Measurements from ENCODE around the gene LAPTM5. TPM values are rescaled to one million over a fixed set of nuclear protein-coding genes. Genes with fewer than 3 reads are reported as not detected.

LAPTM5 gene
- total RNA-seq, 1 experiment from 2014 or later = not detected

DNA sequence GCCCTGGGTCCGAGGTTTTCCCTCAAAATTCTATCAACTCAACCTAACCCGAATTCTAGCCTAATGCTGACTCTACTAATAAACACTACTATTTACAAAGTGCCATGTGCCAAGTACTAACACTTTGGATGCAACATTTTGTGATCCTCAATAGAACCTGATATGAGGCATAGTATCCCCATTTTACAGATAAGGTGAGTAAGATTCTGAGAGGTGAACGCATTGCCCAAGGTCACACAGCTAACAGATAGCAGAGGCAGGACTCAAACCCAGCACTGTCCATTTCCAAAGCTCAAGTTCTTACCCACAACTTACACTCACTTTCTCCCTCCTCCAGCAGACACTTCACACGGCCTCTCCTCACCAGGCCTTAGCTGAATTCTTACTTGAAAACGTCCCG lies 46.0 kb upstream of the LAPTM5 start:
- no peaks in the 10 kb centered on the region for H3K79me2 ChIP-seq (ENCODE audit: low read length)
- no peak for ATAC-seq
- H3K27me3 ChIP-seq (ENCODE audit: low read length) = no peaks in the 10 kb centered on the region
- no peak overlapping the region for H3K4me2 ChIP-seq (ENCODE audit: low read length)
- no peak overlapping the region for H2AFZ ChIP-seq (ENCODE audit: low read length)
- no peaks in the 10 kb centered on the region for H3K4me1 ChIP-seq (ENCODE audit: insufficient read depth, low read length)
- H4K20me1 ChIP-seq (ENCODE audit: low read length) = no peaks in the 10 kb centered on the region
- no peak overlapping the region for H3K9ac ChIP-seq (ENCODE audit: low read length)
- POLR2A ChIA-PET (ENCODE audit: unreplicated experiment) = interaction anchor here (0.6 to 0.7 kb wide), 2 partner anchors 59 to 85 kb away, joined by 3 to 9 read pairs; no protein-coding TSS in a partner anchor
- DNase-seq = no peak
- no peaks in the 10 kb centered on the region for H3K36me3 ChIP-seq (ENCODE audit: low read depth, low read length)
- no peaks in the 10 kb centered on the region for H3K9me3 ChIP-seq (ENCODE audit: low read length)
- CTCF ChIA-PET = interaction anchor here (0.6 to 3.5 kb wide), 3 partner anchors 22 to 107 kb away, joined by 6 to 26 read pairs (median 8); no protein-coding TSS in a partner anchor
- H3K9me2 ChIP-seq (replicated peaks; ENCODE audit: low read length) = no peaks in the 10 kb centered on the region
- TF ChIP-seq EZH2 (IDR thresholded peaks at IDR 0.05; ENCODE audit: low read length, unreplicated experiment) (no peak), CTCF (conservative IDR thresholded peaks at IDR 0.05; ENCODE audit: low read depth, low read length) (no peak), EZH2phosphoT487 (IDR thresholded peaks at IDR 0.05; ENCODE audit: borderline replicate concordance, low read length) (no peak)
- H3F3A ChIP-seq (ENCODE audit: low read length, unreplicated experiment) = no peaks in the 10 kb centered on the region
- no TSS peak for BruUV-seq (replicated peaks)
- H3K4me3 ChIP-seq (ENCODE audit: low read length) = no peak overlapping the region
- H3K27ac ChIP-seq (ENCODE audit: low read length) = no peak overlapping the region
- intact Hi-C loops (cut with micrococcal nuclease) = no loop called here

- H2AFZ ChIP-seq (ENCODE audit: low read length) = peak overlapping the region; percentile 49; the same call in 1 of the 2 replicates
- peak overlapping the region; percentile 54 for H3K4me2 ChIP-seq (ENCODE audit: low read length)
- no peaks in the 10 kb centered on the region for H4K20me1 ChIP-seq (ENCODE audit: low read length)
- H3F3A ChIP-seq (ENCODE audit: low read length, unreplicated experiment) = no peaks in the 10 kb centered on the region
- ATAC-seq (peak; percentile 72), DNase-seq (peak; percentile 82)
- no peaks in the 10 kb centered on the region; the same call in 1 of the 2 replicates for H3K4me1 ChIP-seq (ENCODE audit: insufficient read depth, low read length)
- CTCF ChIA-PET = interaction anchor here (0.5 to 3.5 kb wide), 5 partner anchors 19 to 467 kb away, joined by 3 to 26 read pairs (median 3); no protein-coding TSS in a partner anchor
- peak overlapping the region; percentile 37; the same call in 1 of the 2 replicates for H3K4me3 ChIP-seq (ENCODE audit: low read length)
- intact Hi-C loops (cut with micrococcal nuclease) = loop anchor here (1.0 kb wide), 1 partner anchor 110 kb away; no protein-coding TSS in a partner anchor
- POLR2A ChIA-PET (ENCODE audit: unreplicated experiment) = no interaction called here
- TF ChIP-seq CTCF (conservative IDR thresholded peaks at IDR 0.05; ENCODE audit: low read depth, low read length) (peak; percentile 95), EZH2 (IDR thresholded peaks at IDR 0.05; ENCODE audit: low read length, unreplicated experiment) (no peak)
- no peaks in the 10 kb centered on the region for H3K9me2 ChIP-seq (replicated peaks; ENCODE audit: low read length)
- no peaks in the 10 kb centered on the region for H3K36me3 ChIP-seq (ENCODE audit: low read depth, low read length)
- no TSS peak for BruUV-seq (replicated peaks)
- H3K79me2 ChIP-seq (ENCODE audit: low read length) = no peaks in the 10 kb centered on the region
- H3K9ac ChIP-seq (ENCODE audit: low read length) = no peak overlapping the region
- H3K27me3 ChIP-seq (ENCODE audit: low read length) = no peaks in the 10 kb centered on the region
- H3K27ac ChIP-seq (ENCODE audit: low read length) = no peak overlapping the region
- no peaks in the 10 kb centered on the region for H3K9me3 ChIP-seq (ENCODE audit: low read length)
Measured at GRCh38 chr1:30801771-30802198, 44.2 kb upstream of the LAPTM5 start.

DNA sequence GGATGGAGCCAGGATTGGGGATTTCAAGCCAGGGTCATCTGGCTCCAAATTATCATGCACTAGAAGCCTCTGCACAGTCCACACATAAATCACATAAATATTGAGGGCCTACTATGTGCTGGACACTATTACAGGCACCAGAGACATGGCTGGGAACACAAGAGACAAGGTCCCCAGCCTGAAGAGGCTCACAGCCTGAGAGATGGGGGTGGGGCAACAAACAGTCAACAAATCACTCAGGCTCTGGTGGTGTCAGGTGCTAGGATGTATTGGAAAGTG lies 41.6 kb upstream of the LAPTM5 start:
- H4K20me1 ChIP-seq (ENCODE audit: low read length) = no peaks in the 10 kb centered on the region
- no peak for DNase-seq
- H3K36me3 ChIP-seq (ENCODE audit: low read depth, low read length) = no peaks in the 10 kb centered on the region
- H3K4me2 ChIP-seq (ENCODE audit: low read length) = no peak overlapping the region
- H3K27me3 ChIP-seq (ENCODE audit: low read length) = no peaks in the 10 kb centered on the region
- POLR2A ChIA-PET (ENCODE audit: unreplicated experiment) = no interaction called here
- no peaks in the 10 kb centered on the region for H3K9me3 ChIP-seq (ENCODE audit: low read length)
- no TSS peak for BruUV-seq (replicated peaks)
- no peaks in the 10 kb centered on the region for H3K79me2 ChIP-seq (ENCODE audit: low read length)
- no peak for TF ChIP-seq EZH2phosphoT487 (IDR thresholded peaks at IDR 0.05; ENCODE audit: borderline replicate concordance, low read length)
- no peak for TF ChIP-seq EZH2 (IDR thresholded peaks at IDR 0.05; ENCODE audit: low read length, unreplicated experiment)
- no peak for TF ChIP-seq CTCF (conservative IDR thresholded peaks at IDR 0.05; ENCODE audit: low read depth, low read length)
- ATAC-seq = no peak
- intact Hi-C loops (cut with micrococcal nuclease) = no loop called here
- H3F3A ChIP-seq (ENCODE audit: low read length, unreplicated experiment) = no peaks in the 10 kb centered on the region
- H2AFZ ChIP-seq (ENCODE audit: low read length) = no peak overlapping the region
- no peak overlapping the region for H3K9ac ChIP-seq (ENCODE audit: low read length)
- no peak overlapping the region for H3K27ac ChIP-seq (ENCODE audit: low read length)
- H3K4me1 ChIP-seq (ENCODE audit: insufficient read depth, low read length) = no peaks in the 10 kb centered on the region; the same call in 1 of the 2 replicates
- H3K4me3 ChIP-seq (ENCODE audit: low read length) = no peak overlapping the region
- CTCF ChIA-PET = no interaction called here
- no peaks in the 10 kb centered on the region for H3K9me2 ChIP-seq (replicated peaks; ENCODE audit: low read length)

Data from PC-3 (cell line).